Measurements from ENCODE around the gene MTX1.
"Not testable (repeated sequence)": the region's sequence is repeated elsewhere in the genome, so short reads cannot be mapped to it uniquely, and the experiment has no call there.

Gene MTX1

DNA sequence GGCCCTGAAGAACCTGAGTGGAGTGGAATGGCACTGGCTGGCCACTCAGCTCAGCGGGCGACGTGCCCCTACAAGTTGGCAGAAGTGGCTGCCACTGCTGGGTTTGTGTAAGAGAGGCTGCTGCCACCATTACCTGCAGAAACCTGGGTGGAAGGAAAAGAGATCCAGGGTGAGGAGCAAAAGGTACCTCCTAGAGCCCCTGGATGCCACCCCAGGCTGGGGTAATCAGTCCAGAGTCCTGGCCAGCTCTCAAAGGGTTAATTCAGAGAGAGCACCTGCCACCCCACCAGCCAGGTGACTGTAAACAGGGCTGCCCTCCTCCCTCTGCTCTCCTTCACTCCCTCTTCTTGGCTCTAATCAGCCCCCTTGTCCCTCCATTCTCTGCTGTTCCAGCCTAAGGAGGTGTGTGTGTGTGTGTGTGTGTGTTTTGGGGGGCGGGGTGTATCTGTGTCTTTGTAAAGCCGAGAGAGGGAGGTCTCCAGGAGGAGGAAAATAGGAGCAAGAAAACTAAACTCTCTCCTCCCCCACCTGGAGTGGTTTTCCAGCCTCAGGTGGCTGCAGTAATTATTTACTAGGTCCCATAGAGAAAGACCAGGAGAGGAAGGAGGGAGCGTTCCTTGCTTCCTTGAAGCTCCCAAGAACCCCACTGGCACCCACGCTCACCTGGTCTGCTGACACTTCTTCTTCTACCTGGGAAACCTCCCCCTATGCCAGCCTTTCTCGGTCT is 22.3 kb upstream of the MTX1 start:
- H3K4me3 ChIP-seq (ENCODE audit: low read depth, low read length) = no peak overlapping the region
- TF ChIP-seq CTCF (IDR thresholded peaks at IDR 0.05; ENCODE audit: borderline replicate concordance, insufficient read depth, low read depth, low read length) = no peak

DNA sequence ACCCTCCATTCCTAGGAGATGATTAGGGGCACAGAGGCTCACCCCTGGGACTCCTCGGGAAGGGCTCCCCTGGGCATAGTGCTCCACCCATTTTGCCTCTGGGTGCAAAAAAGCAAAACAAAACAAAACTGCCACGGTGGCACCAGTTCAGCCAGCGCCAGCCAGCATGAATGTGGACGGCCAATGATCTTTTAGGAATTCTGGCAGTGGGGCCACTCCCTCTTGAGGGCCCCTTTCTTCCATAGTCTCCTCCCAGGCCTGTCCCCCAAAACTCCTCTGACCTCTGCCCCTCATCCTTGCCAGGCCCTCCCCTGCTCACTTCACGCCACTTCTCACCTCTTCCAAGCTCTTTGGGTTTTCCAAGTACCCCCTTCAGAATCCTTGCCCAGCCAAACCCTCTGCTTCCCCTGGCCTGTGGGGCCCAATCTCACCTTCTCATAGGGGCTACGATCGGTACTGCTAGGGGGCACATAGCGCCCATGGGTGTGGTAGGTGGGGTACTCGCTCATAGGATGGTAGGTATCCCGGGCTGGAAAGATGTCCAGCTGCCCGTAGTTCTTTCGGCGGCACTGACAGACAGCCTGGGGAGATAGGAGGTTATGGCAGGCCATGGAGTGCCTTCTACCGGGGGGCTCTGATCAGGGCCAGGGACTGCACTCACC is 21.6 kb upstream of the MTX1 start:
- H3K4me3 ChIP-seq (ENCODE audit: low read depth, low read length) = no peak overlapping the region
- TF ChIP-seq CTCF (IDR thresholded peaks at IDR 0.05; ENCODE audit: borderline replicate concordance, insufficient read depth, low read depth, low read length) = no peak

GRCh38 chr1:155187456-155187891 is 21.0 kb upstream of the MTX1 start:
- no peak overlapping the region for H3K4me3 ChIP-seq (ENCODE audit: low read depth, low read length)
- TF ChIP-seq CTCF (IDR thresholded peaks at IDR 0.05; ENCODE audit: borderline replicate concordance, insufficient read depth, low read depth, low read length) = no peak

- no peak for TF ChIP-seq CTCF (IDR thresholded peaks at IDR 0.05; ENCODE audit: borderline replicate concordance, insufficient read depth, low read depth, low read length)
- no peak overlapping the region for H3K4me3 ChIP-seq (ENCODE audit: low read depth, low read length)
Measured at GRCh38 chr1:155188268-155188667, 20.2 kb upstream of the MTX1 start.

GRCh38 chr1:155189926-155190325 is 18.6 kb upstream of the MTX1 start:
- H3K4me3 ChIP-seq (ENCODE audit: low read depth, low read length) = not testable (repeated sequence)

DNA sequence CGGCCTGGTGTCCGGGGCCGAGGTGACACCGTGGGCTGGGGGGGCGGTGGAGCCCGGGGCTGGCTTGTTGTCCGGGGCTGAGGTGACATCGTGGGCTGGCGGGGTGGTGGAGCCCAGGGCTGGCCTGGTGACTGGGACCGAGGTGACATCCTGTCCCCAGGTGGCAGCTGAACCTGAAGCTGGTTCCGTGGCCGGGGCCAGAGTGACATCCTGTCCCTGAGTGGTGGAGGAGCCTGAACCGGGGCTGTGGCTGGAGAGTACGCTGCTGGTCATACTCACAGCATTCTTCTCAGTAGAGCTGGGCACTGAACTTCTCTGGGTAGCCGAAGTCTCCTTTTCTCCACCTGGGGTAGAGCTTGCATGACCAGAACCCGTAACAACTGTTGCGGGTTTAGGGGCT is 16.6 kb upstream of the MTX1 start:
- no peak overlapping the region for H3K4me3 ChIP-seq (ENCODE audit: low read depth, low read length)
- no peak for TF ChIP-seq CTCF (IDR thresholded peaks at IDR 0.05; ENCODE audit: borderline replicate concordance, insufficient read depth, low read depth, low read length)

DNA sequence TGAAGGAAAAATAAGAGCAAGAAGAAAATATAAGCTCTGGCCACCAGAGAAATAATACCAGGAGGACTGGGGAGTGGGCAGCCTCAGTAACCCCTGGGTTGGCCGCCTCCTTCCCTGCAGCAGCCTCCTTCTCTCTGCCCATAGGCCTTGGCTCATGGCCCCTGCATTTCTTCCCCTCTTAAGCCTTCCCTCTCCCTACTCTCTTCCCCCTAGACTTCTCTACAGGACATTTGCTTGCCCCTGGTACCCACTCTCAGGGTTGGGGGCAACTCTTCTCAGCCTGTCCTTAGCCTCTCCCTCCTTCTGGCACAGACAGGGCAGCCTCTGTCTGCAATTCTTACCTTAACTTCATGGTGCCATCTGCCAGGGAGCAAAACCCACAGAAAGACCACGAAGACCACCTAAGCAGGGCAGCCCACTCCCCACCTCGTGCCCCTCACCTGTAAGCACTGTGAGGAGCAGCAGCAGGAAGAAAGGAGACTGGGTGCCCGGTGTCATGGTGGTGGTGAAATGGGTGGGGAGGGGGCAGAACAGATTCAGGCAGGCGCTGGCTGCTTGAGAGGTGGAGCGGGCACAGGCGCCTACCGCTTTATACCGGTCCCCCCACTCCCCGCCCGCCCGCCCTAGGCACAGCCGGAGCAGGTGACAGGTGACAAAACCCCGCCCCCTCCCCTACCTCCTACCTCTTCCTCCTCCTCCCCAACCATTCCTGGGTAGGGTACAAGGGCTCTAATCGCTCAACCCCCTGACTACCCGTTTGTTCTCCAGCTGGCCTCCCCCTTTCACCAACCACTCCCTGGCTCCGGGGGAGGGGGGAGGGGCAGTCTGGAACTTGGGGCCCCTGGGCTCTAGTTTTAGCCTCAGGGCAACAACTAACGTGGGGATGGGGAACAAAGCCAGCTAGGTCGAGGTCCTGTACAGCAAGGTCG is 15.9 kb upstream of the MTX1 start:
- no peak for TF ChIP-seq CTCF (IDR thresholded peaks at IDR 0.05; ENCODE audit: borderline replicate concordance, insufficient read depth, low read depth, low read length)
- peak overlapping the region; percentile 56 for H3K4me3 ChIP-seq (ENCODE audit: low read depth, low read length)

All from GM12875 (cell line).